Forelimb muscle (tissue), 1 donor: ENCODE measurements around the gene PHACTR2. TPM values are rescaled to one million over a fixed set of nuclear protein-coding genes. Genes with fewer than 3 reads are reported as not detected.

Experiments used
- DNase-seq: peaks from one replicate; pipeline ENCODE4 v3.0.0-alpha.2; 2013; ENCODE audit warnings: low read depth
- polyA plus RNA-seq: library from polyadenylated mRNA; unstranded; fragments of 120-200 nt; gene quantifications from one replicate; pipeline ENCODE4 v1.2.1, GENCODE V29; 2013; ENCODE audit not compliant: insufficient read length

Gene PHACTR2
- polyA plus RNA-seq, 1 donor: 29.7 TPM

DNA sequence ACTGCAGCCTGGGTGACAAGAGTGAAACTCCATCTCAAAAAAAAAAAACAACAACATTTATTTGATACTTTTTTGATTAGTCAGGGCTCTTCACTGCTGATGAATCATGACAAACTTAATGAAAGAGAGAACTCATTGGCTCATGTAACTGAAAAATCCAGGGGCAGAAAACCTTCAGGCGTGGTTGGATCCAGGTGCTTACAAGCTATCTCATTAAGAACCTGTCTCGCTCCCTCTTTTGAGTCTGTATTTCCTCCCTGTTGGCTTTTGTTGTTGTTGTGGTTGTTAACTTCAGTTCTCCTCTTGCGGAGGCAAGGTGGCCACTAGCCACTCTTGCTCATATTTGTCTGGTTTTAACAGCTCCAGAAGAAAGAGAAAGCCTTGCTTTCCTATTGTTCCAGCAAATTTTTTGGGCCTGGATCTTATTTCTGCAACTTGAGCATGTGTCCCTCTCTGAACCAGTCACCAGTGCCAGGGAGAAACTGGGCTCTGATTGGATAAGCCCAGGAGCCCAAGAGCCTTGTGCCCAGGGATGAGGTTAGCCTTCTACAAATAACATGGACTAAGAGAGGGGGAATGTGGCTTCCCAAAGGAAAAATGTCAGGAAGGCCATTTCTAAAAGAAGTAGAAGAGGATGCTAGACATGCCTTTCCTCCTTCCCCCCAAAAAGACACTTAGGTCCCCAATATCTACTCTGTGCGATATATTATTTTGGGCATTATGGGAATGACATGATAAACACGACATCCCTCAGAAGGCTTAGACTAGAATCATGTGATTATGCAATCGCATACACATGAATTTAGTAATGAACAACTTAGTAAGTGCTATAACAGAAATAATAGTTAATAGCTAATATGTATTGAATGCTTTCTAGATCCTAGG lies 64.5 kb downstream of the PHACTR2 start:
- DNase-seq: no peak

DNA sequence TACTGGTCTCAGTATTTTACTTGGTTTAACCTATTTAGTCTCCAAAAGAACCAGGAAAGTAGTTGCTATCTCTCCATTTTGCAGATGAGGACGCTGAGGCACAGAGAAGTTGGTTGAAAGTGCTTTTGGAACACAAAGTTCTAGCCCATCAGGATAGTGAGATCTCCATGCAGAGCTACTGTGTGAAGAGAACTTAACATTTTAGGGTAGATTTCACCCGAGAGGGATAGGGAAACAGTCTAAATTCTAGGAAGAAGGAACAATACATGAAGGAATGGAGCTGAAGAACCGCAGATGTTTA lies 65.1 kb downstream of the PHACTR2 start:
- no peak for DNase-seq

- peak; percentile 89 for DNase-seq
Observed at GRCh38 chr6:143743301-143744166, 65.8 kb downstream of the PHACTR2 start.

- no peak for DNase-seq
Observed at GRCh38 chr6:143744551-143745165, 66.9 kb downstream of the PHACTR2 start.

- DNase-seq: no peak
Observed at GRCh38 chr6:143745166-143746133, 67.7 kb downstream of the PHACTR2 start.

DNA sequence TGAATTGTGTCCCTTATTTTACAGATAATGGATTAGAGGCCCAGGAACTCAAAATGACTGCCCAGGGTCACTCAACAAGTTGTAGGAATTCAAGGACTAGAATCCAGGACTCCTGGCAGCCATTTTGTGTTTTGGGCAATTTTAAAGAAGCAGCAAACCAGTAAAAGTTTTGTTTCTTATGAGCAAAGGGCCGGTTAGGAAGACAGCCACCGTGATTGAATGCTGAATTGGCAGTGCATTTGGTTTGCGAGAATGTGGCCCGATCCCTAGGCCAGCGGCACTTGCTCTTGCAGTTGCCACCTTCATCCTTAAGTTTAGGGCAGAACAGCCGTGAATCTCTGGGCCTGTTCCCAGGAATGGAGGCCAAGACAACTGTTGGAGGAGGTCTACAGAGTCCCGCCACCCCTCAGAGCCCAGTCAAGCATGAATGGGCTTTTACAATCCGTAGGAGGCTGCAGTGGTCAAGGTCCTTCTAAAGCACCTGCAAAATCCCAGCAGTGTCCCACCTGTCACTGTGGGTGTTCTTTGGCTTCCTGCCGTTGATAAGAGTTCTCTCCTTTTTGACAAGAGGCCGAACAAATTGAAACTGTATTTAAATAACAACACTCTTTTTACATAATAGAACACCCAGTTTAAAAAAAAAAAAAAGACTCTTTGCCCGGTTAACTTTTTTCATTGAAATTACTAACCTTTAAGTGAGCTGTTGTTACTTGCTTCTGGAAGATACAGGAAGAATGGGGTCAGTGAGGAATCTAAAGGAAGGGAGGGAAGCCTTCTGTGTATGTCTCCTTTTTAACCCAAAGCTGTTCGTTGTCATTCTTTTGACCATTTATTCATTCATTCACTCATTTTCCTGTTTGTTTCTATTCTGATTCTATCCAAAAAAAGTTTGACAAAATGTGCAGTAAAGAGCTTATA lies 68.7 kb downstream of the PHACTR2 start:
- DNase-seq: no peak

DNA sequence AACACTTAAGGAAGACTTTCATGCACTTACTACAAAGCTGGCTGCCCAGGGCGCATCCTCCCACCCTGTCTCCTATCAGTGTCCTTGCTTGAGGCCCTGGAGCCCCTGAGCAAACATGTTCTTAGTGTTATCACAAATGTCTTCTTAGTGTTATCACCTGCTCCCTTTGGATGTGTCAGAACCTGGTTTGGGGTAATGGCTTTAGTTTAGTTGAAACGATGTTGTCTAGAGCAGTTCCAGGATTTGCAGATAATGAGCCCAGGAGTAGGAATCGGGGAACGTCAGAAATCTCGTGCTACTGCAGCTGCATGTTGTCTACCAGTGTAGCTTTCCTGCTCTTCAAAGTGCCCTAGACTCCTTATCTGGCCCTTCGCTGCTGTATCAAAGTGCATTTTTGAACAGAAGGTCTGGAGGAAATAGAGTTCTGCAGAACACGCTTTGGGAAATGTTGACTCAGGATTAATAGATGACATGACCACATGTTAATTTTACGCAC lies 69.6 kb downstream of the PHACTR2 start:
- no peak for DNase-seq

DNA sequence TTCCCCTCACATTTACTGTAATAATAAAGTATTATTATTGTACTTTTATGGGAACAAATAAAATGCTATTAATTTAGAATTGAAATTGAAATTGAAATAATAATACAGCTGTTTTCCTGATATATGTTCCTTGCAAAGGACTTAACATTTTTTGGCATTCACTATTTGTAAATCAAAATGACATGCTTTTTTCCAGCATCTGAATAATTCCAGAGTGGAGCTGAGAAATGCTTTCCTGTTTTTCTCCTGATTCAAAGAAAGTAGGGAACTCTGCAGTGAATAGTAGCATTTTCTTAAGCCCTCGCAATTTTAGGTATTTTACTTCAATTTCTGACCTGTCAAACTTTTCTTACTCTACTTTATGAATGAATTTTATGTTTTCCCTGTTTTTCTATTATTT lies 72.1 kb downstream of the PHACTR2 start:
- no peak for DNase-seq

DNA sequence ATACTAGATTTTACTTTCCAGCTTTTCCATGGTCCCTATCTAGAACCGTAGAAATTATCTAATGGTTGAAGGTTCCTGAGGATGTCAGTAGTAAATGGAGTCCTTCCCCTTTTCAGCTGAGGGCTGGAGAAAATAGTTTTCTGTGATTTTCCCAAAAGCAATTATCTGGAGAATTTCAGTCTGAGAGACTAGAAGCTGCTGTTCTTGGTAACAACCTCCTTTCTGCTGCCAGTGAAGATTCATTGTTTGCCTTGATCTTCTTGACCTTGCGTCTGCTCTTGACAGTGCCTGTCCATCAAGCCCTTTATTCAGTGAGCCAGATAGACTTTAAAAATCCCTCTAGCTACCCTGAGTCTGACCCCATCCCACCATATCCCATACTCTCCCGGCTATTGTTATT lies 73.1 kb downstream of the PHACTR2 start:
- DNase-seq: no peak

GRCh38 chr6:143752459-143752858 lies 74.7 kb downstream of the PHACTR2 start:
- no peak for DNase-seq

DNA sequence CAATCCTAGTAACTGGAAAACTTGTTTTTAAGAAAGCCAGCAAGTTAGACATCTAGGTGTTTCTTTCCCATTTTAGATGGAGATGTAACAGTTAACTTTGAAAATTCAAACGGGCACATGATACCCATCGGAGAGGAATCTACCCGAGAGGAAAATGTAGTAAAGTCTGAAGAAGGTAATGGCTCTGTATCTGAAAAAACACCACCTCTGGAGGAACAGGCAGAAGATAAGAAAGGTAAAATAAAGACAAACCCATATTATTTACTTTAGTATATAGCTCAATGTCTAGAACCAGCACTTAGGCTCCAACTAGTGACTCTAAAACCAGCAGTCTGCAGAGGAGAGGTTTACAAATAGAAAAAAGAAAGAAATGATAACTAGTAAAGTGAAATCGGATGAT lies 75.9 kb downstream of the PHACTR2 start:
- no peak for DNase-seq

DNA sequence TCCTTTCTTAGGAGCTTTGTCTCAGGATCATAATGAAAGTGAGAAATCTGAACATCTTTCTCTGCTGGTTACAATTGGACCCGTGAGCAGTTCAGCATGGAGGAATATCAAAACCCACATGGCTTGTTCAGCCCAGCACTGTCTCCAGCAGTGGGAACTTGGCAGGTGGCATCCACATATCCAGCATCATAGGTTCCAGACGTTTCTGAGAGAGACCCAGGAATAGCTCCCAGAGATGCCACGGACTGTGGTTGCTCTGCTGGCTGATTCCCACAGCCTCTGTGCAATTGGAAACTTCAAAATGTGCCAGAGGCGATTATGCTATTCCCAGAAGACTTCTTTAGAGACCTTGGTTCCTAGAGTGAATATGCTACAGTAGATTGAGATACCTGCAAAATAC lies 76.4 kb downstream of the PHACTR2 start:
- DNase-seq: no peak

DNA sequence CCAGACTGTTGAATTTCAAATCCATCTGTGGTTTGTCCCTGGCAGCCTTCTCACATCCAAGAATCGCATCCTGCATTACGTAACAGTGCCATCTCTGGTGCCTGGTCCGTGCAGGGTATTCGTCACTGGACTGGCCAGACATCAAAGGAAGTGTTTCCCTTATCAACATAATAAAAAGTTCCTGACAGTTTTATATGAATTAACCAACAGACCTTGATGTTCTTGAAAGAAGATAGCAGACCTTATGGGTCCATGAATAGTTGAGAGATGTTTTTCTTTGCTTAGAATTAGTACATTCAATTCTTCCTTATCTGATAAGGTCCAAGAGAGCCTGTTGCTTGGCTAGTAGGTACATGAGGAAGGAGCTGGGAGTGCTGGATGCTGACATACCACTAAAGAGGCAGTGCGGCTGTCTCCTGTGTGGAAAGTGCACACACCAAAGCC lies 77.6 kb downstream of the PHACTR2 start:
- no peak for DNase-seq

DNA sequence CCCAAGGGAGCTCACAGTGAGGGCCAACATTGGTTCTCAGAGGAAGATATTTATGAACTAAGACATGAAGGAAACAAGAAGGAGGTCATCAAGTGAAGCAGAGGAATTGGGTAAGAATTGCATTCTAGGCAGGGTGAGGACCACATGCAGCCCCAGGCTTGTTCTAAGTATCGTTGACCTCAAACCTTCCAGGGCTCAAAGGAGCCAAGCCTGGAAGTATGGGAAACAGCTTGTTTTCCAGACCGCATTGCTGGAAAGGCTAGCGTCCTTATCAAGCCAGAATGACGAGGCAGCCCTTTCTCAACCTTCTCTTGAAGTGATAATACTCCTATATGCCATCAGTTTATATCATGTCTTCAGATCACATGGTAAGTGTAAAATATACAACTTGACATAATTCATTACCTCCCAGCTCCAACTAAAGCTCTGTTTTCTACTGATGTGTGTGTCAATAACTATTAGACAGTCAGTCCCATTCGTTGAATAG lies 79.6 kb downstream of the PHACTR2 start:
- no peak for DNase-seq

DNA sequence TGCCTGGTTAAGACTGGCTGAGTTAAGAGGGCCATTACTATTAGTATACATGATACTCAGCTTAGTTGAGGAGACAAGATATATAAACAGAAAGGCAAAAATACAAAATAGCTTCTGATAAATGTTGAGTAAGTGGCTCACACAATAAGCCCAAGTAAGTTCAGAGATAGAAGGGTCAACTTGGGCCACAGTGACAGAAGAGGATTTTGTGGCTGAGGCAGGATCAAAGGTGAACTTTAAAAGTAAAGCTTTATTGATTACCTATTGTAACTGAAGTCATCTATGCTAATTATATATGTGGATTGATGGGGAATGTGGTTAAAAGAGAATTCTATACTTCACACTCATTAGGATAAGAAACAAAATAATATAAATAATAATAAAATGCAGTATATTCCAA lies 80.8 kb downstream of the PHACTR2 start:
- no peak for DNase-seq

DNA sequence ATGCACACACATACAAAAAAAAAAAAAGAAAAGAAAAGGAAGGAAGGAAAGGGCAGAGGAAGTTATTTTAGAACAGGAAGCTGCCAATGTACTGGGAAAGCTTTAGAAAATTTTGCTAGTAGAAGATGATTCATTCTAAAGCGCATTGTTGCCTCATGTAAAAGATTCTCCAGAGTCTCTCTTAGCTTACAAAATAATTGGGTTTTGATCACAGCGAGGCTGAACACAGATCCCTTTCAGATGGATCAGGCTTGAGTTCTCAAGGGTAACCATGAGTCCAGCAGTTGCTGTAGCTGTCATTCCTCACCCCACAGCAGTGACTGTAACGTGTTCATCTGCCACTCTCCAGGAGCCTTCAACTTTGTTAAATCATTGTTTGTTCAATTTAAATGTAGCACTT lies 81.9 kb downstream of the PHACTR2 start:
- DNase-seq: no peak

DNA sequence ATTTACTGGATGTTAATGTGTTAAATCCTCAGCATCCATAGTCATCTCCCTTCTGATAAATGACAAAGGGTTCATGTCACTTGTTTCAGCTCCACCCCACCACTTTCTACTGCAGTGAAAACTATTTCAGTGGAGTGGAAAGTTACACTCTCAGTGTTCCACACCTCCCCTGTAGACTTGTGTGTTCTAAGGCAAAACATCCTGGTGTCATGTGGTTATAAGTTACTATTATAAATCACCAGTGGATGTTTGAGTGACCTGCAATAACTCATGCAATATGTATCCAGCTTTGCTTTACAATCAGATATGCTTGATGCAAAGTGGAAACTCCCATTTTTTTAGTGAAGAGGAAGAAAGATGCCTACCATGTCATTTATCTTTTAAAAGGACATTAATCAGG lies 83.3 kb downstream of the PHACTR2 start:
- no peak for DNase-seq

- DNase-seq: no peak
Observed at GRCh38 chr6:143762126-143762525, 84.4 kb downstream of the PHACTR2 start.

- no peak for DNase-seq
Observed at GRCh38 chr6:143765422-143766184, 87.8 kb downstream of the PHACTR2 start.
